ENCODE results near the gene NPLOC4. TPM values are rescaled to one million over a fixed set of nuclear protein-coding genes. Genes with fewer than 3 reads are reported as not detected.
A peak's percentile ranks its signal among the peaks of the same experiment; 100 is the strongest.

Gene NPLOC4
- total and polyA plus RNA-seq, 2 of the 13 experiments (the other 11 are each of a cell fraction or from before 2014, with no cell fraction given) = 57.0 to 97.0 TPM

DNA sequence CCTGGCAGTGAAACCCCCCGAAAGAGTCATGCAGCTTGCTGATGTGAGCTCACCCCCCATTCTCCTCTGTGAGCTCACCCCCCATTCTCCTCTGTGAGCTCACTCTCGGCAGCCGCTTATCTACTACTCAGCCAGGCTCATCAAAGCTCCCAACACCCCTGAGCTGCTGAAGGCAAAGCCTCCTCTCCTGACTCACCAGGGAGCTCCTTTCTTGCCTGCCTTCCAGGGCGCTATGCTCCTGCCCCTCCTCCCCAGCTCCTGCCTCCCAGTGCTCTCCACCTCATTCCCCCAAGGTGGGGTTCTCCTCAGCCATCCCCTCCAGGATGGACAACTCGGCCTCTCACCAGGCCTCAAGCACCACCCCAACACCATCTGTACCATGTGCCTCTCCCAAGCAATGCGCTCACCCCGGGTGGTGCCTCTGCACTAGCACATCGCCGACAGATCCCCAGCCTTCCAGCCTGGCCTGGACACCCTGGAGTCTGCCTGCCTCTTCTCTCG lies 57.0 kb downstream of the NPLOC4 start:
- no peaks in the 10 kb centered on the region for H3K27me3 ChIP-seq (ENCODE audit: control insufficient read depth in 1 of 2, insufficient read depth in 2 of 2, low read length in 2 of 2)
- no peak overlapping the region for H3K27ac ChIP-seq (ENCODE audit: extremely low read length, insufficient read depth, low read length)
- in situ Hi-C loops (cut with HindIII; ENCODE audit: extremely low pct_ligation_motif_present, low pct_unique_long_range_greater_than_20kb) (no loop called here), intact Hi-C loops (cut with micrococcal nuclease; ENCODE audit: unreplicated experiment) (no loop called here)
- peaks cover 6% of the 10 kb centered on the region for H3K79me2 ChIP-seq (ENCODE audit: insufficient read depth, low read length)
- H3K9me3 ChIP-seq (ENCODE audit: low read length) = no peaks in the 10 kb centered on the region
- DNase-seq (ENCODE audit: low spot score) (no peak), ATAC-seq (no peak), FAIRE-seq (no peak)
- H4K20me1 ChIP-seq (ENCODE audit: insufficient read depth, low read length) = peaks cover 5% of the 10 kb centered on the region; the same call in 1 of the 2 replicates
- peaks cover 51% of the 10 kb centered on the region for H3K4me1 ChIP-seq (ENCODE audit: insufficient read depth, low read length)
- WGBS (ENCODE audit: low lambda C conversion rate) = 98% methylated on average over 10 of the region's 10 CpGs
- no peak overlapping the region for H3K4me3 ChIP-seq (replicated peaks in 1 of 3; ENCODE audit: insufficient read depth in 1 of 3, low read depth in 2 of 3, low read length in 3 of 3)
- peaks cover 25 to 53% of the 10 kb centered on the region in 2 experiments for H3K36me3 ChIP-seq (replicated peaks in 1 of 2; ENCODE audit: control insufficient read depth in 1 of 2, insufficient read depth in 2 of 2, low read length in 2 of 2)
- no TSS peak for BruUV-seq (replicated peaks)
- ChIA-PET POLR2A (interaction anchor here (0.9 kb wide), 1 partner anchor 27 kb away, joined by 3 read pairs; no protein-coding TSS in a partner anchor), CTCF (ENCODE audit: low intra/inter-chr PET ratio, low total read pairs) (no interaction called here)
- H3K9ac ChIP-seq (ENCODE audit: insufficient read depth, low read depth, low read length) = no peak overlapping the region
- H3K4me2 ChIP-seq (ENCODE audit: low read depth, low read length) = no peak overlapping the region
- TF ChIP-seq ZNF207 (IDR thresholded peaks at IDR 0.05; ENCODE audit: borderline replicate concordance) = no peak
- no peak for TF ChIP-seq NFATC3 (CRISPR knock-in tag; IDR thresholded peaks at IDR 0.05)
- no peak for TF ChIP-seq SMARCE1 (IDR thresholded peaks at IDR 0.05; ENCODE audit: borderline replicate concordance)
- no peak for TF ChIP-seq ZNF674 (CRISPR knock-in tag; IDR thresholded peaks at IDR 0.05; ENCODE audit: low read depth)
- peak; percentile 26 for TF ChIP-seq AGO2 (optimal IDR thresholded peaks at IDR 0.05; ENCODE audit: low read depth, low read length)
- TF ChIP-seq ZNF432 (CRISPR knock-in tag; IDR thresholded peaks at IDR 0.05; ENCODE audit: borderline replicate concordance) = no peak
- TF ChIP-seq ZNF335 (CRISPR knock-in tag; IDR thresholded peaks at IDR 0.05) = no peak
- 0 out of 2 replicates have a peak, but pooled peaks have one; percentile 28 for TF ChIP-seq MATR3 (CRISPR knock-in tag; IDR thresholded peaks at IDR 0.05)
- no peak for TF ChIP-seq ZMYM3 (CRISPR knock-in tag; IDR thresholded peaks at IDR 0.05)
- TF ChIP-seq, protein P1, sequence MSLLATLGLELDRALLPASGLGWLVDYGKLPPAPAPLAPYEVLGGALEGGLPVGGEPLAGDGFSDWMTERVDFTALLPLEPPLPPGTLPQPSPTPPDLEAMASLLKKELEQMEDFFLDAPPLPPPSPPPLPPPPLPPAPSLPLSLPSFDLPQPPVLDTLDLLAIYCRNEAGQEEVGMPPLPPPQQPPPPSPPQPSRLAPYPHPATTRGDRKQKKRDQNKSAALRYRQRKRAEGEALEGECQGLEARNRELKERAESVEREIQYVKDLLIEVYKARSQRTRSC (CRISPR knock-in tag; IDR thresholded peaks at IDR 0.05; ENCODE audit: low read depth) = no peak
- no peak for TF ChIP-seq JUND (CRISPR knock-in tag; IDR thresholded peaks at IDR 0.05)
- TF ChIP-seq KDM5A (IDR thresholded peaks at IDR 0.05; ENCODE audit: borderline replicate concordance, low read length) = no peak
- no peak overlapping the region for H2AFZ ChIP-seq (ENCODE audit: low read length)

All from HepG2 (cell line).